ENCODE results near the gene CBARP. TPM values are rescaled to one million over a fixed set of nuclear protein-coding genes. Genes with fewer than 3 reads are reported as not detected.

CBARP gene
- total RNA-seq, 2 donors from 2014 or later, result 0.33 to 0.78 TPM

GRCh38 chr19:1269478-1270212, 31.8 kb upstream of the CBARP start:
- ATAC-seq (peak; percentile 65), DNase-seq (peak; percentile 88 to 92 (median 90))
- Histone ChIP-seq H3K9me3 (no peaks in the 10 kb centered on the region), H3K4me3 (peak overlapping the region; percentile 34 to 79), H3K27ac (peak overlapping the region; percentile 95 to 100 (median 98)), H3K36me3 (replicated peaks in 1 of 2; ENCODE audit: insufficient read depth in 1 of 2, low read depth in 2 of 2) (peaks cover 7 to 16% of the 10 kb centered on the region in 2 donors), H3K27me3 (no peaks in the 10 kb centered on the region), H3K4me1 (peaks cover 89% of the 10 kb centered on the region)
- TF ChIP-seq, protein P1, sequence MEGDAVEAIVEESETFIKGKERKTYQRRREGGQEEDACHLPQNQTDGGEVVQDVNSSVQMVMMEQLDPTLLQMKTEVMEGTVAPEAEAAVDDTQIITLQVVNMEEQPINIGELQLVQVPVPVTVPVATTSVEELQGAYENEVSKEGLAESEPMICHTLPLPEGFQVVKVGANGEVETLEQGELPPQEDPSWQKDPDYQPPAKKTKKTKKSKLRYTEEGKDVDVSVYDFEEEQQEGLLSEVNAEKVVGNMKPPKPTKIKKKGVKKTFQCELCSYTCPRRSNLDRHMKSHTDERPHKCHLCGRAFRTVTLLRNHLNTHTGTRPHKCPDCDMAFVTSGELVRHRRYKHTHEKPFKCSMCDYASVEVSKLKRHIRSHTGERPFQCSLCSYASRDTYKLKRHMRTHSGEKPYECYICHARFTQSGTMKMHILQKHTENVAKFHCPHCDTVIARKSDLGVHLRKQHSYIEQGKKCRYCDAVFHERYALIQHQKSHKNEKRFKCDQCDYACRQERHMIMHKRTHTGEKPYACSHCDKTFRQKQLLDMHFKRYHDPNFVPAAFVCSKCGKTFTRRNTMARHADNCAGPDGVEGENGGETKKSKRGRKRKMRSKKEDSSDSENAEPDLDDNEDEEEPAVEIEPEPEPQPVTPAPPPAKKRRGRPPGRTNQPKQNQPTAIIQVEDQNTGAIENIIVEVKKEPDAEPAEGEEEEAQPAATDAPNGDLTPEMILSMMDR (IDR thresholded peaks at IDR 0.05), result peak in 2 of 7 experiments; percentile 11 to 16
- peak in 2 of 3 donors; percentile 0 to 36 for TF ChIP-seq POLR2A (IDR thresholded peaks at IDR 0.05)
- WGBS, 2 donors, result 0% methylated on average over 8 to 64 of the region's 64 CpGs
- intact Hi-C loops (cut with DNase I), result loop anchor here (5.0 kb wide), 1 partner anchor 138 kb away; the partner anchor contains the start of gene DAZAP1

GRCh38 chr19:1269065-1269477, 31.3 kb upstream of the CBARP start, which contains the start of gene CIRBP:
TSS of gene CIRBP (plus strand) at chr19:1269332. CDS start at chr19:1270934, 1,602 bp downstream.
- Histone ChIP-seq H3K36me3 (replicated peaks in 1 of 2; ENCODE audit: insufficient read depth in 1 of 2, low read depth in 2 of 2) (peaks cover 7 to 12% of the 10 kb centered on the region in 2 donors), H3K9me3 (no peaks in the 10 kb centered on the region), H3K27me3 (no peaks in the 10 kb centered on the region), H3K27ac (peak within 1 kb of the TSS; percentile 95 to 100 (median 98)), H3K4me1 (peaks cover 84% of the 10 kb centered on the region), H3K4me3 (peak within 1 kb of the TSS; percentile 34 to 79)
- WGBS, 2 donors, result 0 to 2% methylated on average over 22 to 47 of the region's 50 CpGs
- intact Hi-C loops (cut with DNase I), result no loop called here
- DNase-seq (peak; percentile 100), ATAC-seq (peak; percentile 88)
- TF ChIP-seq POLR2A (IDR thresholded peaks at IDR 0.05), result peak; percentile 95 to 98 (median 97)
- TF ChIP-seq, protein P1 (IDR thresholded peaks at IDR 0.05), result no peak

DNA sequence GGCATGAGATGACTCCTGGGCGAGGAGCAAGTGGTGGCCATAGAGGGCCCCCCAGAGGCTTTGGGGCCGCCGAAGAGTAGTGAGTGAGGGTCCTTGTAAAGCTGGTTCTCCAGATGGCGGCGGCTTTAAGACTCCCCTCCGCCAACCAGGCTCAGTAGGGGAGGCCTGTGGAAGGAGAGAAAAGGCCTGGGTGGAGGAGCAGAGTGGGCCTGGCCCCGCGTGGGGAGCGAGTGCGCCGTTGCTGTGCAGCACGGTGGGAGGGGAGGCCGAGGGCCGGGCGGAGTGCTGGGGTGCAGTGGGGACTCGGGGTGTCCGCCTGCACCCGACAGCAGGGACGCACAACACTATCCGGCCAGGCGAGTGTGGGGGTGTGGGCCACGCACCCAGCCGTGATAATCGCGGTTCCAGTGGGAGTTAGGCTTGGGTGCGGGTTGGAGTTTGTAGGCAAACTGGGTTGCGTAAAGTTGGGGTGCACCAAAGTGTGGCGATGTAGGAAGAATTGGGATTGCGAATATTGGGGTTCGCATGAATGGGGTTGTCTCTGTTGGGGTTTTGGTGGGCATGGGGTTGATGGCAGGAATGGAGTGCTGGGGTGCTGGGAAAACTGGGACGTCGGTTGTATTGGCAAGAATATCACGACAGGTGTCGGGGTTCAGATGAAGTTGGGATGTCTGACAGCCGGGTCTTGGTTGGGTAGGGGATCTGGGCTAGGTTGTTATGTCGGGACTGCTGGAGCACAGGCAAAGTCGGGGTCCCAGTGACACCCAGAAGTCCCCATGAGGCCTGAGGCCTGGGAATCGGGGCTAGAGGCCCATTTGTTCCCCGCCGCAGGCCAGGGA, 30.6 kb upstream of the CBARP start:
- no peaks in the 10 kb centered on the region for H3K9me3 ChIP-seq
- H3K4me1 ChIP-seq, result peaks cover 81% of the 10 kb centered on the region
- peaks cover 7 to 8% of the 10 kb centered on the region in 2 donors for H3K36me3 ChIP-seq (replicated peaks in 1 of 2; ENCODE audit: insufficient read depth in 1 of 2, low read depth in 2 of 2)
- WGBS, 2 donors, result 47 to 48% methylated on average over 37 to 40 of the region's 40 CpGs
- DNase-seq (peak in 1 of 4 donors; percentile 14), ATAC-seq (no peak)
- no peak for TF ChIP-seq POLR2A (IDR thresholded peaks at IDR 0.05)
- TF ChIP-seq, protein P1 (IDR thresholded peaks at IDR 0.05), result no peak
- intact Hi-C loops (cut with DNase I), result no loop called here
- H3K27me3 ChIP-seq, result no peaks in the 10 kb centered on the region
- H3K4me3 ChIP-seq, result no peak overlapping the region
- H3K27ac ChIP-seq, result peak overlapping the region; percentile 95 to 100 (median 98)

- Histone ChIP-seq H3K36me3 (replicated peaks in 1 of 2; ENCODE audit: insufficient read depth in 1 of 2, low read depth in 2 of 2) (peaks cover under 1% of the 10 kb centered on the region in 2 donors), H3K4me3 (no peak overlapping the region), H3K27me3 (no peaks in the 10 kb centered on the region), H3K4me1 (peaks cover 81% of the 10 kb centered on the region), H3K9me3 (no peaks in the 10 kb centered on the region), H3K27ac (peak overlapping the region in 3 of 4 donors; percentile 95 to 100 (median 98))
- 33 to 34% methylated on average over 29 to 34 of the region's 35 CpGs for WGBS, 2 donors
- intact Hi-C loops (cut with DNase I), result no loop called here
- DNase-seq, result peak in 2 of 4 donors; percentile 29 to 33
- no peak for ATAC-seq
- TF ChIP-seq POLR2A (IDR thresholded peaks at IDR 0.05), result no peak
- TF ChIP-seq, protein P1 (IDR thresholded peaks at IDR 0.05), result no peak
Measured at GRCh38 chr19:1267477-1268225, 29.8 kb upstream of the CBARP start.
